Uterus (tissue), 2 donors: ENCODE data around the gene STAC3.

ENCODE experiments used
- CTCF ChIP-seq, 4 experiments: fragments of 200-600 bp in 2 of 4; fragments of 450-650 bp in 2 of 4; sonication (generic) in 2 of 4; IDR thresholded peaks; one replicate each; pipeline ENCODE4 v1.5.1; 2016 to 2019; ENCODE audit warnings: antibody characterized with exemption in 4 of 4, mild to moderate bottlenecking in 2 of 4, moderate library complexity in 1 of 4
- POLR2A ChIP-seq, 2 donors: fragments of 450-650 bp; IDR thresholded peaks; one replicate each; pipeline ENCODE4 v1.6.1; 2016; ENCODE audit warnings: antibody characterized with exemption in 2 of 2, mild to moderate bottlenecking in 1 of 2, moderate library complexity in 1 of 2

GRCh38 chr12:57240926-57241401 lies 10.0 kb downstream of the STAC3 start:
- TF ChIP-seq POLR2A (IDR thresholded peaks at IDR 0.05) (no peak), CTCF (IDR thresholded peaks at IDR 0.05) (no peak)
